HG03460 (cell line): Measurements from ENCODE around the gene TMPRSS4.

ENCODE experiments used
- ATAC-seq: cut with Tn5 transposase; IDR thresholded peaks from one replicate; pipeline ENCODE4 v1.9.1; 2021; ENCODE audit not compliant: unreplicated experiment

The TMPRSS4 gene

GRCh38 chr11:118102721-118103261 is 25.9 kb downstream of the TMPRSS4 start:
- ATAC-seq: no peak

- ATAC-seq: no peak
Measured at GRCh38 chr11:118104491-118104890, 27.6 kb downstream of the TMPRSS4 start.

GRCh38 chr11:118105657-118106305 is 28.9 kb downstream of the TMPRSS4 start:
- no peak for ATAC-seq

GRCh38 chr11:118106789-118107335 is 30.0 kb downstream of the TMPRSS4 start:
- no peak for ATAC-seq

- no peak for ATAC-seq
Measured at GRCh38 chr11:118108513-118108912, 31.6 kb downstream of the TMPRSS4 start.

- ATAC-seq: no peak
Measured at GRCh38 chr11:118109231-118109630, 32.4 kb downstream of the TMPRSS4 start.

GRCh38 chr11:118111019-118111743 is 34.3 kb downstream of the TMPRSS4 start:
- ATAC-seq: no peak

GRCh38 chr11:118111744-118112035 is 34.8 kb downstream of the TMPRSS4 start:
- ATAC-seq: no peak

GRCh38 chr11:118112711-118113430 is 36.0 kb downstream of the TMPRSS4 start:
- ATAC-seq: no peak

GRCh38 chr11:118114266-118114665 is 37.4 kb downstream of the TMPRSS4 start:
- no peak for ATAC-seq

- ATAC-seq: no peak
Measured at GRCh38 chr11:118115048-118115447, 38.2 kb downstream of the TMPRSS4 start.

- ATAC-seq: peak; percentile 76
Measured at GRCh38 chr11:118117790-118118601, 41.1 kb downstream of the TMPRSS4 start.

- ATAC-seq: no peak
Measured at GRCh38 chr11:118120793-118121192, 43.9 kb downstream of the TMPRSS4 start.

GRCh38 chr11:118124929-118125535 is 48.2 kb downstream of the TMPRSS4 start:
- ATAC-seq: no peak

- no peak for ATAC-seq
Measured at GRCh38 chr11:118126082-118126838, 49.4 kb downstream of the TMPRSS4 start.

- no peak for ATAC-seq
Measured at GRCh38 chr11:118128310-118128709, 51.4 kb downstream of the TMPRSS4 start.

GRCh38 chr11:118128721-118129470 is 52.0 kb downstream of the TMPRSS4 start:
- no peak for ATAC-seq

GRCh38 chr11:118129471-118130172 is 52.7 kb downstream of the TMPRSS4 start:
- no peak for ATAC-seq
